ENCODE results near the gene MGAT4B.
"Not testable (repeated sequence)": the region's sequence is repeated elsewhere in the genome, so short reads cannot be mapped to it uniquely, and the experiment has no call there.

Gene MGAT4B

DNA sequence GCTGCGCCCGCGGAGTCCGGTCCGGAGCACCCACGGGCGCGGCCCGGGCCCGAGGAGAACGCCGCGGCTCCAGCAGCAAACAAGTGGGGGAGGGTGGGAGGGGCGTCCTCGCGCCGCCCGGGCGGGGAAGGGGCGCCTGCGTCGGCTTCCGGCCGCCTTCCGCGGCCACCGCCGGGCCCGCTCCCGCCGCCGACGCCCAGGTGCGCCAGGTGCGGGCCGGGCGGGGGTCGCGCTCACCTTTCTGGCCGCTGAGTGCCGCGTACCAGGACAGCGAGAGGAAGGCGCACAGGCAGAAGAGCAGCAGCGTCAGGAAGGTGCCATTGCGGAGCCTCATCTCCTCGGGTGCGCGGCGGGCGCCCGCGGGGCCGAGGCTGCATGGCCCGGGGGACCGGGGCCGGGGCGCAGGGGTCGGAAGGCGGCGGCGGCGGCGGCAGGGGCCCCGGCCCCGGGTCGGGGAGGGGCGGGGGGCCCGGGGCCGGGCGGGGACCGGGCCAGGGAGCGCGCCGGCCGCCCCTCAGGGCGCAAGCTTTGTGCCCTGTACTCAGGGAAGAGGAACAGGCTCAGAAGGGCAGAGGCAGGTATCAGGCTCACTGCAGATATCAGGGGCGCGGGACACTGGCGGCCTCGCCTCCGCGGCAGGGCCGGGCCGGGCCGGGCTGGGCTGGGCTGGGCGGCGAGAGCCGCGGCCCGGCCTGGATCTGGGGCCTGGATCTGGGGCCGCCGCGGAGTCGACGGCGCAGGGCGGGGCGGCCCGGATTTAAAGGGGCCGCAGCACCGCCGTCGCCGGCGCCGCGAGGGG lies at the start of gene MGAT4B:
TSS of gene MGAT4B (minus strand) at position 617 of the 799 bp plus-strand sequence. CDS start at position 334, 283 bp downstream.
- peak; percentile 85 for DNase-seq

DNA sequence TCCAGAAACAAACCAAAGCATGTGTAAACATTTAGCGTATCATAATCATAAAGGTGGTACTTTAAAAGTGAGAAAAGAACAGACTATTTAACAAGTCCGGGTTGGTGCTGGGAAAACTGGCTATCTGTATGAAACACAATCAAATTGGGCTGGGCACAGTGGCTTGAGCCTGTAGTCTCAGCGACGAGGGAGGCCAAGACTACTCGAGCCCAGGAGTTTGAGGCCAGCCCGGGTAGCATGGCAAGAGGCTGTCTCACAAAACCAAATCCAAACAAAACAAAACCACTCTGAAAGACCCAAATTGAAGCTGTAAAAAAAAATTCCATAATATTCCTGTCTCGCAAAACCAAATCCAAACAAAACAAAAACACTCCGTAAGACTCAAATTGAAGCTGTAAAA lies 47.7 kb upstream of the MGAT4B start:
- DNase-seq: no peak

DNA sequence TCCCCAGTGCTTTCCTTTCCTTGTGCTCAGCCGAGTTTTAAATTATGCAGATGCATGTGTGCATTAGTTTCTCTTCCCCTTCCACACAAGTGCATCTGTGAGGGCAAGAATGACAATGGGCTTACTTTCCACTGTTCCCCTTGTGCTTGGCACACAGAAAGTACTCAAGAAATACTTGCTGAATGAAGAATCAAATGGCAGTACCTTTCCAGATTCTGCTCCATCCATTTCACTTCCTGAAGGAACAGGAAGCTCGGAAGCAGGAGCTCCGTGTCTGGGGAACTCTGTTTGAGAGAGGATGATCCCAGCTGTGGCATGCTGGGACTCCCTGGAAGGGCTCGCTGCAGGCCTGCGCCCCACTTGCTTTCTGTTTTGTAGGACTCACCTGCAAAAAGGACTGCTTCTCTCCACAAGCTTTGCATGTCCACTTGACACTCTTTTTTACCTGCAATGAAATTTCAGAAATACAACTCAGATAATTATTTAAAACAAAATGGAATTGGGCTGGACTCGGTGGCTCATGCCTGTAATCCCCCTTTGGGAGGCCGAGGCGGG lies 46.4 kb upstream of the MGAT4B start:
- no peak for DNase-seq

DNA sequence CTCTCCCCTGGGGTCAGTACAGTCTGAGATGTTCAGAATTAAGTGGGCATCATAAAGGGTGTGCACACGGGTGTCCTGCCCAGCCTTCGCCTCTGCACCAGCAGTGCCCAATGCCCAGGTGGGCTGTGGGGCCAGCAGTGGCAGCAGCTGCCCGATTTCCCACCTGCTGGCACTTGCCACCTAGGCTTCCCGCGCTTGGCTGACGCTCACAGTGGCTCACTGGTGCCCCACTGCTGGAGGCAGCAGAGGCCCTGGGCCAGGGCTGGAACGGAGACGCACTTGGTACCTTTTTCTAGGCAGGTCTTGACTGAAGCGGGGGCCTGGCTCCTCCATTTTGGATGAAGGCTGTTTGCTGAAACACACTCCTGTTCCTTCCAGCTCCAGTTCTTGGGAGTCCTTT lies 35.0 kb upstream of the MGAT4B start:
- no peak for DNase-seq

DNA sequence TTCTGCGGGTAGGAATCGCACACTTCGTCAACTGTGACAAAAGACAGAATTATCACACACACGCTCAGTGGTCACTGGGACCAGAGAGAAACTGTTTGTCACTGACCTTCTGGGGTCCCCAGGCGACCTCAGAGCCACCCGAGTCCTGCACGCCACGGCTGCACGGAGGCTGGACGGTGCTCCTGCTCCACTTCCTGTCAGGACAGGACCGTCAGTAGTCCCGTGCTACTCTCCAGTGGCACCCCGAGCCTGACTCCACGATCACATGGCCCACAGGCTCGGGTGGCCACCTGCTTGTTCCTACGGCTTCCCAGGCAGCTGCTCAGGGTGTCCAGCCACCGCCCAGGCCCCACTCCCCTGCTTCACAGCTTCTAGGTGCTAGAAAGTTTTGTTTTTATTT lies 34.1 kb upstream of the MGAT4B start:
- no peak for DNase-seq

DNA sequence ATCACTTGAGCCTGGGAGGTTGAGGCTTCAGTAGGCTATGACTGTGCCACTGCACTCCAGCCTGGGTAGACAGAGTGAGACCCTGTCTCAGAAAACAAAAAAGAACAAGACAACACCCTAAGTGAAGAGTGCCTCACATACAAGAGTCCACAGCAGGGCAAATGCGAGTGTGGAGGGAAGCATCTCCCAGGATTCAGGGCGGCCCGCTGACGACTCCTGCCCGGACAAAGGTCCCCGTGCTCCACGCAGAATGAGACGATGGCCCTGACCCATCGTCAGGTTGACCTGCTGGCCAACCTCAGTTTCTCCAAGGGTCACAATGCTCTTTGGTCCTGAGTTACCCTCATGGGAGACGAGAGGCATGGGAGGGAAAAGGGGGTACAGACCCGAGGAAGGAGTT lies 33.7 kb upstream of the MGAT4B start:
- no peak for DNase-seq

DNA sequence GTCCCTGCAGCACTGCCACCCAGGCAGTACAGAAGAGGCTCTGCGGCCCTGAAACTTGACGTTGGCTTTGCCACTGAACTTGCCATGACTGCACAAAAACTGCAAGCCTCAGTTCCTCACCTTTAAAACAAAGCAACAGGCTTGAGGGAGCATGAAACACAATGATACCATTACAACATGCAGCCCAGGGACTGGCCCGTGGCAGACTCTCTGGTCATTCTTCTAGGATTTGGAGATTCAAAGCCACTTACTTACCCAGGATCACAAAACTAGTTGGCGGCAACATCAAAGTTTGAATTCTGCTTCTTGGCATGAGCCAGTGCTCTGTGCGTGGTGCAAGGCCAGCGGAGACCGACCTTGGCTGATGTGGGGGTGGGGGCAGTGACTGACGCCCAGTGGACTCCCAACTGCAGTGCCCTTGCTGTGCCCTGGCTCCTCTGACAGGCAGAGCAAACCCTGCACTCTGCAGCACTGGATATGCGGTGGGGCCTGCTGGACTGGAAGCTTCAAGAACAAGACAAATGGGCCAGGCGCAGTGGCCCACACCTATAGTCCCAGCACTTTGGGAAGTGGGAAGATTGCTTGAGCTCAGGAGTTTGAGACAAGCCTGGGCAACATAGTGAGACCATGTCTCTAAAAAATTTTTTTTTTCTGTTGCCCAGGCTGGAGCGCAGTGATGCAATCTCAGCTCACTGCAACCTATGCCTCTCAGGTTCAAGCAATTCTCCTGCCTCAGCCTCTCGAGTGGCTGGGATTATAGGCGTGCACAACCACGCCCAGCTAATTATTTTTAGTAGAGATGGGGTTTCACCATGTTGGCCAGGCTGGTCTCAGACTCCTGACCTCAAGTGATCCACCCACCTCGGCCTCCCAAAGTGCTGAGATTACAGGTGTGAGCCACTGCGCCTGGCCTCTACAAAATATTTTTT lies 32.9 kb upstream of the MGAT4B start:
- no peak for DNase-seq

DNA sequence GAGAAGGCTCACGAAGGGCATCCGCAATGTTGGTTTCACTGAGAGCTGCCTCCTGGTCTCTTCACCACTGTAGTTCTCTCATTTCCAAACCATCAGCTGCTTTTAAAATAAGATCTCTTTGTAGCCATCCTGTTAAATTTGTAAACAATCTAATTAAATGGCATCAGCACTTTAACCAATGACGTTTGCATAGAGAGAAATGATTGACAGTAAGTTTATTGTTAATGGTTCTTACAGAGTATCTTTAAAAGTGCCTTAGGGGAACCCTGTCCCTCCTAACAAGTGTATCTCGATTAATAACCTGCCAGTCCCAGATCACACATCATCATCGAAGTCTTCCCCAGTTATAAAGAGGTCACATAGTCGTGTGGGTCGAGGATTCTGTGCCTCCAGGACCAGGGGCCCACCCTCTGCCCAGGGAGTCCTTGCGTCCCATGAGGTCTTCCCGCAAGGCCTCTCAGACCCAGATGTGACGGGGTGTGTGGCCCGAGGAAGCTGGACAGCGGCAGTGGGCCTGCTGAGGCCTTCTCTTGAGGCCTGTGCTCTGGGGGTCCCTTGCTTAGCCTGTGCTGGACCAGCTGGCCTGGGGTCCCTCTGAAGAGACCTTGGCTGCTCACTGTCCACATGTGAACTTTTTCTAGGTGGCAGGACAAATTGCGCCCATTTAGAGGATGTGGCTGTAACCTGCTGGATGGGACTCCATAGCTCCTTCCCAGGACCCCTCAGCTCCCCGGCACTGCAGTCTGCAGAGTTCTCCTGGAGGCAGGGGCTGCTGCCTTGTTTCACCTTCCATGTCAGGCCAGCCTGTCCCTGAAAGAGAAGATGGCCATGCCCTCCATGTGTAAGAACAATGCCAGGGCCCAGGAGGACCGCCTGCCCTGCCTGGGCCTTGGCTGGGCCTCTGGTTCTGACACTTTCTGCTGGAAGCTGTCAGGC lies 30.7 kb upstream of the MGAT4B start:
- no peak for DNase-seq

DNA sequence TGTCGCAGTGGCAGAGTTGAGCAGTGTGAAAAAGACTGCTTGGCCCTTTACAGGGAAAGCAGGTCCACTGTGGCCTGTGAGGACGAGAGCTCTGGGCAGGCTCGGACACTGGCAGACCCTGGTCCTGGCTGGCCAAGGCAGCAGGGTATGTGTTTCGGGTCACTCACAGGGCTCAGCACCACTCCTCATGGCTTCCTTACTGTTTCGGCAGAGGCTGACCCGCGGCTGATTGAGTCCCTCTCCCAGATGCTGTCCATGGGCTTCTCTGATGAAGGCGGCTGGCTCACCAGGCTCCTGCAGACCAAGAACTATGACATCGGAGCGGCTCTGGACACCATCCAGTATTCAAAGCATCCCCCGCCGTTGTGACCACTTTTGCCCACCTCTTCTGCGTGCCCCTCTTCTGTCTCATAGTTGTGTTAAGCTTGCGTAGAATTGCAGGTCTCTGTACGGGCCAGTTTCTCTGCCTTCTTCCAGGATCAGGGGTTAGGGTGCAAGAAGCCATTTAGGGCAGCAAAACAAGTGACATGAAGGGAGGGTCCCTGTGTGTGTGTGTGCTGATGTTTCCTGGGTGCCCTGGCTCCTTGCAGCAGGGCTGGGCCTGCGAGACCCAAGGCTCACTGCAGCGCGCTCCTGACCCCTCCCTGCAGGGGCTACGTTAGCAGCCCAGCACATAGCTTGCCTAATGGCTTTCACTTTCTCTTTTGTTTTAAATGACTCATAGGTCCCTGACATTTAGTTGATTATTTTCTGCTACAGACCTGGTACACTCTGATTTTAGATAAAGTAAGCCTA lies 29.8 kb upstream of the MGAT4B start:
- DNase-seq: no peak

DNA sequence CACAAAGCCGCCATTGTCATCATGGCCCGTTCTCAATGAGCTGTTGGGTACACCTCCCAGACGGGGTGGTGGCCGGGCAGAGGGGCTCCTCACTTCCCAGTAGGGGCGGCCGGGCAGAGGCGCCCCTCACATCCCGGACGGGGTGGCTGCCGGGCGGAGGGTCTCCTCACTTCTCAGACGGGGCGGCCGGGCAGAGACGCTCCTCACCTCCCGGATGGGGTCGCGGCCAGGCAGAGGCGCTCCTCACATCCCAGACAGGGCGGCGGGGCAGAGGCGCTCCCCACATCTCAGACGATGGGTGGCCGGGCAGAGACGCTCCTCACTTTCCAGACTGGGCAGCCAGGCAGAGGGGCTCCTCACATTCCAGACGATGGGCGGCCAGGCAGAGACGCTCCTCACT lies 28.2 kb upstream of the MGAT4B start:
- not testable (repeated sequence) for DNase-seq

DNA sequence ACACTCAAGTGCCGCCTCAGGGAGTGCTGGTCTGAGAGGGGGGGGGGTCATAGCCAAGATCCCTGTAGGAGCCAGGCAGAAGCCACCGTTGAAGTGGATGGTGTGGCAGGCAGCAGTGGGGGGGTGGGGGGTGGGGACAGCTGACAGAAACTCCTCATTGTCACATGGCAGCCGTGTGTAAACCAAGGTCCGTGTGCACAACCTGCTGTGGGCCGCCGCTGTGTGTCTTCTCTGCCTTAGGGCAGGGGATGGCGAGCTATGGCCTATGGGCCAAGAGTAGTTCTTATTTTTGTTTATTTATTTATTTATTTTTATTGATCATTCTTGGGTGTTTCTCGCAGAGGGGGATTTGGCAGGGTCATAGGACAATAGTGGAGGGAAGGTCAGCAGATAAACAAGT lies 27.5 kb upstream of the MGAT4B start:
- DNase-seq: no peak

DNA sequence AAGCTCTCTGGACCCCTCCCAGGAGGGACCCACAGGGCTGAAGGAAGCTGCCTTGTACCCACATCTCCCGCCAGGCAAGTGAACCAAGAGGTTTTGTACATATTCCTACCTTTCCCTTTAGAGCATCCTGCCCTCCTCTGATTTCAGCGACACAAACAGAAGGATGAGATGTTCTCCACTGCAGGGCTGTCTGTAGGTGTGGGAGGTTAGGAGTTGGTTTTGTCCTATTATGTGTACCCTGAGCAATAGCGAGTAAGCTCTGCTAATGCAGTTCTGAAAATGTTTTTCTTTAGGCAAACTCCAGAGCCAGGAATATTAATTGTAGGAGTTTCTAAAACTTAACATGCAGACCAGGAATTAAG lies 27.0 kb upstream of the MGAT4B start:
- DNase-seq: no peak

DNA sequence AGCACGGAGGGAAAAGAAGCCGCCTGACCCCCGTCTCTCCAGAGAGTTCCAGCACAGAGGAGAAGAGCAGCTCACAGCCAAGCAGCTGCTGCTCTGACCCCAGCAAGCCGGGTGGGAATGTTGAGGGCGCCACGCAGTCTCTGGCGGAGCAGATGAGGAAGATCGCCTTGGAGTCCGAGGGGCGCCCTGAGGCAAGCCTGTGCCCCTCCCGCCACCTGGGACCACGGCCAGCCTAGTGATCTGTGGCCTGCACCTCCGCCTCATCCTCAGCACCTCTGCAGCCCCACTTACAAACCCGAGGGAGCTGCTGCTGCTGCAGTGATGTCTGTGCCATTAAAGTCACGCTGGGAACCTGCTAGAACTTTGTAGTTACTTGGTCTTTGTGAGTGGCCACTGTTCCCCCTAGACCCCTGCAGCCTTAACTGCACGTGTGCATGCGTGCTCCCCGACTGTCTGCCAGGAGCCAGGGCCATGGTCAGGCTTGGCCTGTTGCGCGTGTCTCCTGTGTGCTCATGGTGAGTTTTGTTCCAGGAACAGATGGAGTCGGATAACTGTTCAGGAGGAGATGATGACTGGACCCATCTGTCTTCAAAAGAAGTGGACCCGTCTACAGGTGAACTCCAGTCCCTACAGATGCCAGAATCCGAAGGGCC lies 26.5 kb upstream of the MGAT4B start:
- DNase-seq: no peak

DNA sequence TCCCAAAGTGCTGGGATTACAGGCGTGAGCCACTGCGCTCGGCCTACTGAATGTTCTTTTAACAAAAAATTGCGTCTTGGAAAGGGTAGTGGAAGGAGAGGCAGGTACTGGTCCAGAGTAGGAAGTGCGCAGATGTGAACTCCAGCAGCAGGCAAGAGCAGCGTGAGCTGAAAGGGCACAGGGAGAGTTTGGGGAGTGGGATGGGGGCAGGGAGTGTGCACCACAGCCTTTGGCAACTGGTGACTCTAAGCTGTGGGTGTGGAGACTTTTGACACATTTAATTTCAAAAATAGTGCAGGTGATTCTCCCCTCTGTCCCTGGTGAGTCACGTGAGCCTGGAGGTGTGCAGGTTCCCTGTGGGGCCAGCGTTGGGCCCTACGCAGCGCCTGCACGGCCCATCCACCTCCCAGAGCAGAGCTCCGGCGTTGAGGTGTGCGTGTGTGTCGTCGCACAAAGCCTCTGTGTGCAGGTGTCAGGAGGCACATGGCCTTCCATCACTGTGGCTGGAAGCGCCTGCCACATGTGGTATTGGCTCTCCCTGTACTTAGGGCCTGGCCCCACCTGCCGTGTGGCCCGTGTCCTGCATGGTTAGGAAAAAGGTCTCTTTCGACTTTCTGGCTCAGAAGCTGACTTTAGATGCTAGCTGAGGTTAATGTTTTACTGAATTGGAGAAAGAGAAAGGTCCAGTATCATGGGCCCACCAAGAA lies 25.5 kb upstream of the MGAT4B start:
- no peak for DNase-seq

DNA sequence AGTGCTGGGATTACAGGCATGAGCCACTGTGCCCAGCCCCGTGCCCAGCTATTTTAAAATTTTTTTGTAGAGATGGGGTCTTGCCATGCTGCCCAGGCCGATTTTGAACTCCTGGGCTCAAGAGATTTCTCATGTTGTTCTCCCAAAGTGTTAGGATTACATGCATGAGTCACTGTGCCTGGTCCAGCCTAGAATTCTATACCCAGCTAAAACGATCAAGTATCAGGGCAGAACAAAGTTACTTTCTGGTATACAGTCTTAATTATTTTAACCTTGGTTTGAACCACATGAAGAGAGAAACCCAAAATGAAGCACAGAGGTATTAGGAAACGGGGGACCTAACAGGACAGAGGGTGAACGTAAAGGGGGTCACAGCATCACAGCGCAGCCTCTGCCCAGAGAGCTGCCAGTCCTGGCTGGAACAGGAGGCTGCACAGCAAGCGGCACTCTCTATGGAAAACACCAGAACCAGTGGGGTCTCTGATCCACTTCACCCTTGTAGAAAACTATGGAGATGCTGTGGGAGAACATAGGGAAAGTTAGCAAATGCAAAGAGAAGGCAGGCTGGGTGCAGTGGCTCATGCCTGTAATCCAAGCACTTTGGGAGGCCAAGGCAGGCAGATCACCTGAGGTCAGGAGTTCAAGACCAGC lies 24.3 kb upstream of the MGAT4B start:
- DNase-seq: no peak

DNA sequence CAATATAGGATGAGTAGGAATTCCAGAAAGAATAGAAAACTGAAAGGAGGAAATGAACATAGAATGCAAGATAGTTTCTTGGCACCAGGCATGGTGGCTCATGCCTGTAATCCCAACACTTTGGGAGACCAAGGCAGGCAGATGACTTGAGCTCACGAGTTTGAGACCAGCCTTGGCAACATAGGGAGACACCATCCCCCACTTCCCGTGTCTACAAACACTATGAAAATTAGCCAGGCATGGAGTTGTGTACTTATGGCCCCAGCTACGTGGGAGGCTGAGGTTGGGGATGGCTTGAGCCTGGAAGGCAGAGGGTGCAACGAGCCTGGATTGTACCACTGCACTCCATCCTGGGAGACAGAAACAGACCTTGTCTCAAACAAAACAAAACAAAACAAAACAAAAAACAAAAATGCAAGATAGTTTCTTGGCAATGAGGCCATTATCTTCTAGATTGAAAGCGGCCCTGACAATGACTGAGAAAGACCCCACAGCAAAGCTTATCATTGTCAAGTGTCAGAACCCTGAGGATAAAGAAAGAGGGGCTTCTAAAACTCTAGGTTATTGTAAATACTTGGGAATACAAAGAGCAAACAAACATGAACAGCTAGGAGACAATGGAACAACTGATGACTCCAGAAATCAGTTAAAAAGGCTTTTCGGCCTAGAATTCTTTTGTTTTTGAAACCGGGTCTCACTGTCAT lies 23.2 kb upstream of the MGAT4B start:
- no peak for DNase-seq

DNA sequence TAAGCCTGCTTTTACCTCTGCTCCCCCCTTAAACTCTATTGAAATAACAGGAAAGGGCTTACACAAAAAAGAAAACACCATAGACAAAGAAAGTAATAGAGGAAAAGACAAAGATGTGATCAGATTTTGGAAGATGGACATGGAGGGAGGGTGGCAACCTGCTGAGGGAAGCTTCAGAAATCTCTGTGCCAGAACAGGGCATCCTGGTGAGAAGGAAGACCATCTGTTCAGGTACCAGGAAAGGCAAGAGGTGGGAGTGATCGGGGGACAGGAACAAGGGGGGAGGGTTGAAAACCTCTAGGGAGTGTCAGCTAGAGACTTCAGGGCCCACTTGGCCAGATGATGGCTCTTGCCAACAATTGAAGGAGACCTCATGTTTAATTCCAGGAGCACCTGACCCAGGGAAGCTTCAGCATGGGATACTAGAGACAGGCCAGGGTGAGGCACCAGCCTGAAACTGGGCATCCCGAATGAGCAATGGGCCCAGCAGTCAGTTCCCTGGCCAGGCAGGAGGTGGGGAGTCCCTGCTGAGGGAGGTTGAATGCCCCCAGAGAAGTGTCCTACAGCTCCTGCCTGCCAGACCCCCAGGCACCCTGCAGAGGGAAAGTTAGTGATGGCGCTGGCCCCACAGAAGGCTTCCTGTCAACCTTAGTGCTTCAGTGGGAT lies 22.2 kb upstream of the MGAT4B start:
- DNase-seq: no peak

DNA sequence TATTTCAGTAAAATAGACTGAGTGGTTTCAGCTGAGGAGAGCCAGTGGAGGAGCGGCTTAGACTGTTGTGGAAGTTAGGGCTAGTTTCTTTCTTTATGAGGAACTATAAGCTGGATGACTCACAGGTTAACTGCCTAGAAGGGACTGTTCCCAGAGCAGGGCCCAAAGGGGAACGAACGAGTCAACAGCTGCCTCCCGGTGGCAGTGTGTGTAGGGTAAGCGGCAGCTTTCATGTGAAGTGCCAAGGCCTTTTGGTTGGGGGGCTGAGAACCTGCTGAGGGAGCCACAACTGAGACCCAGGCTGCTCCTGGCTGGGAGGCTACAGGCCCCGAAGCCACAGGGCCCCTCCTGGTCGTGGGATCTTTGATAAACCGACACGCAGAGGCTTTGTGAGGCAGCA lies 21.0 kb upstream of the MGAT4B start:
- no peak for DNase-seq
